Naive B cell (primary cell): ENCODE results near the gene PREPL. TPM values are rescaled to one million over a fixed set of nuclear protein-coding genes. Genes with fewer than 3 reads are reported as not detected.
"Not testable (repeated sequence)": the region's sequence is repeated elsewhere in the genome, so short reads cannot be mapped to it uniquely, and the experiment has no call there.

Source experiments
- ATAC-seq, 2 donors: fragments of 150-1000 bp; cut with Tn5 transposase; 2 replicates each; pipeline ENCODE4 v1.10.0; 2021; ENCODE audit warnings: low read depth in 2 of 2, mild to moderate bottlenecking in 2 of 2, moderate library complexity in 2 of 2
- DNase-seq: peaks from one replicate; pipeline ENCODE4 v3.0.0; 2022
- H3K27ac Mint-ChIP-seq, 6 donors: one replicate each; pipeline ENCODE4 v1.8.0; 2020 to 2022; ENCODE audit warnings: mild to moderate bottlenecking in 6 of 6, mixed read lengths in 6 of 6, moderate library complexity in 5 of 6, inconsistent platforms in 2 of 6
- H3K27me3 Mint-ChIP-seq, 3 donors: one replicate each; pipeline ENCODE4 v1.8.0; 2021 to 2022; ENCODE audit warnings: mixed read lengths in 3 of 3, mild to moderate bottlenecking in 1 of 3
- H3K36me3 Mint-ChIP-seq, 2 donors: one replicate each; pipeline ENCODE4 v1.8.0; 2020 to 2022; ENCODE audit warnings: mixed read lengths in 2 of 2, inconsistent platforms in 1 of 2, mild to moderate bottlenecking in 1 of 2
- H3K4me1 Mint-ChIP-seq, 3 donors: one replicate each; pipeline ENCODE4 v1.8.0; 2020 to 2022; ENCODE audit warnings: mixed read lengths in 3 of 3, inconsistent platforms in 1 of 3, mild to moderate bottlenecking in 1 of 3, moderate library complexity in 1 of 3
- H3K4me3 Mint-ChIP-seq, 8 donors: one replicate each; pipeline ENCODE4 v1.8.0; 2020 to 2022; ENCODE audit warnings: mild to moderate bottlenecking in 8 of 8, mixed read lengths in 8 of 8, moderate library complexity in 8 of 8, inconsistent platforms in 2 of 8
- H3K9me3 Mint-ChIP-seq, 7 donors: one replicate each; pipeline ENCODE4 v1.8.0; 2020 to 2022; ENCODE audit warnings: mixed read lengths in 7 of 7, mild to moderate bottlenecking in 5 of 7, inconsistent platforms in 2 of 7, moderate library complexity in 1 of 7
- polyA plus RNA-seq, 6 donors: library from polyadenylated mRNA; unstranded; fragments of 300-500 nt; fragmentation: Illumina TruSeq; gene quantifications; one replicate each; pipeline ENCODE4 v1.2.3, GENCODE V29; 2021; ENCODE audit warnings: low read depth in 6 of 6

The PREPL gene
- polyA plus RNA-seq, result 10 to 100 TPM; 13.0 to 22.1 (median 16.3) TPM

DNA sequence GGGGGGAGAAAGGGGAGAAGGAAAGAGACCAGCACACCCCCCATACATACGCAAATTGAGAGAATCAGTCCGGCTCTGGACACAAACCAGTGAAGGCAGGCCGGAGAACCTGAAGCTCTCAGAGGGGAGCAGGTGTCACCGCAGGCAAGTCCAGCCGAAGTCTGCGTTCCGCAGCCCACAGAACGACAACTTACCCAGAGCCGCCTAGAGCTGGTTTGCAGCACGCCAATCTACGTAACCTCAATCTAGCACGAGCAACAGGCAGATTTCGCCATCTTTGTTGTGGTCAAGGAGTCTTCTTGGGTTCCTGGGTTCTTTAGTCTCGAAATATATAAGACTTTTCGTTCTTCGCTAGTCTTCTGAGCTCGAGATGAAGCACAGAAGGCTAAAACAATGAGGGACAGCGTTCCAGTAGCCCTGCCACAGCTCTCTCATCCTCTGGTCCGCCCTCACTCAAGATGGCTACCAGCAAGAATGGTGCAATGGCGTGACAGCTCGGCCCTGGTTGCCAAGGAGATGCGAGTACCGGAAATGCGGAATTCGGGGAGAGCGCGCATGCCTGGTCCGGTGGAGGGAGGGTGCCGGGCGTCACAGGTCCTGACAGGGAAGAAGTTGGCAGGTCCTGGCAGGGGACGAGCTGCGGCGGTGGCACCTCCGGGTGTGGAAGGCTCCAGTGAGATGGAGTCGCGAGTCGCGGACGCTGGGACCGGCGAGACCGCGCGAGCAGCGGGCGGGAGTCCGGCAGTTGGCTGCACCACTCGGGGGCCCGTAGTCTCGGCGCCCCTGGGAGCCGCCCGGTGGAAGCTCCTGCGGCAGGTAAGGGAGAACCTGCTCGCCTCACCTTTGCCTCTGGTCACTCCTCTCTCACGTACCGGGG, at the start of gene PREPL, which contains the start of gene CAMKMT:
Gene PREPL, minus strand, starts transcription at position 165 of the 877 bp plus-strand sequence. CDS start 15,152 bp downstream, outside the sequence.
Gene CAMKMT, plus strand, starts transcription at position 618 of the 877 bp plus-strand sequence.
- no peaks in the 10 kb centered on the region for H3K9me3 Mint-ChIP-seq
- H3K4me3 Mint-ChIP-seq, result peak within 1 kb of the TSS; percentile 83 to 100 (median 98)
- ATAC-seq, result peak; percentile 85
- peaks cover 27 to 31% (median 27%) of the 10 kb centered on the region in 3 donors for H3K4me1 Mint-ChIP-seq
- H3K27ac Mint-ChIP-seq, result peak within 1 kb of the TSS; percentile 98 to 100 (median 100)
- DNase-seq, result peak; percentile 98
- no peaks in the 10 kb centered on the region for H3K36me3 Mint-ChIP-seq
- no peaks in the 10 kb centered on the region for H3K27me3 Mint-ChIP-seq

DNA sequence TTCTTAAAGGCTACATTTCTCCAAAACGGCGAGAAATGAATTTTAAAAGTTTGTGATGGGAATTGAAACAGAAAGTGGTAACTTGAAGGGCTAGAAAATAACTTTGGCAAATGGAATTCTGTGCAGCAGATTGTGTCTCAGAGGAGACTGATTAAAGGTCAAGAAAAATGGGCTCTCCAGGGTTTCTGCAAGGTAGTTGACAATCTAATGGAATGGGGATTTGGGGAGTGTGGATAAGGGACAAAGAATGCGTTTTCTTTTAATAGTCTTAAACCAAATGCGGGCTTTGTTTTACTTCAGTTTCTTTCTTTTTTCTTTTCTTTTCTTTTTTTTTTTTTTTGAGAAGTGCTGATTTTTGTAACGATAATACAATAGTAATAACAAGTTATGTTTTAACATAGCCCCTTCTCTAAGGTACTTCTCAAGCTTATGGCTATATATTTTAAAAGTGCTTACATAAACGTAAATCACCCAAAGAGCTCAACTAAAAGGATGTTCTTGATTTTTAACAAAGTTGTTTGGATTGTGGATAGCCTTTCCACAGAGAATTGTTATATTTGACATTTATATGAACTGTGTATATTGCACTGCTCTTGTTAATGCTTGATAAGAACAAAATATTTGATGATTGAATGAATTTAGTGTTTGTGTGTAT, 37.1 kb upstream of the PREPL start:
- no peak overlapping the region for H3K4me3 Mint-ChIP-seq

DNA sequence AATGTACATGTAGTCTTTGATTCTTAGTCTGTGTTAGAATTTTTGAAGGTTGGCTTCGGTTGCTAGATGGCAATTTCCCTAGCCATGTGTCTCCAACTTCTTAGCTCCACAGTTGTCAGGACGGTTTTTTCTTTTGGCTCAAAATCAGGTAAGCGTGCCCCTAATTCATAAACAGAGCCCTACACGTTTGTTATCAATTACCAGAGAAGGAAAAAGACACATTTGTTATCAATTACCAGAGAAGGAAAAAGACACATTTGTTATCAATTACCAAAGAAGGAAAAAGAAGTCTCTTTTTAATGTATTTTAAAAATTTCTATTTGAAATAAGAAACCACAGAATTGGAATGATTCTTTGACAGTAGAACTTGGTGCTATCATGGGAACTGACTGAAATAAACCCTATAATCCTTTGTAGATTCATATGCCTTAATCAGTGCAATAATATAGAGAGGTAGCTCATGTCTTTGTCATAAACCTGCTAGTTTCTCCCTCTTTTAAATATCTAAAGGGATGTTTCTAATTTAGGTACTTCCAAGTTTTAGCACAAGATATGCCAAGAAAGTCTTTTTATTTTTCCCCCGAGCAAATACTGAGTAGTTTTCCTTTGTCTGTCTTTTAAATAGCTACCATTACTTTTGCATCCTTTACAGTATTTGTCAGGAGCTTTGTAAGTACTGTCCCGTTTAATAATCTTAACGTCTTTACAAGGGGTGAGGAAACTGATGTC, 36.3 kb upstream of the PREPL start:
- Mint-ChIP-seq H3K27me3 (no peaks in the 10 kb centered on the region), H3K27ac (no peak overlapping the region), H3K4me1 (peaks cover 0 to 8% (median 3%) of the 10 kb centered on the region in 3 donors), H3K4me3 (no peak overlapping the region), H3K9me3 (no peaks in the 10 kb centered on the region), H3K36me3 (no peaks in the 10 kb centered on the region)
- DNase-seq (no peak), ATAC-seq (no peak)

More for the DNA sequence above, 37.1 kb upstream of the PREPL start:
- no peaks in the 10 kb centered on the region for H3K27me3 Mint-ChIP-seq
- ATAC-seq (no peak), DNase-seq (no peak)
- no peaks in the 10 kb centered on the region for H3K9me3 Mint-ChIP-seq
- no peaks in the 10 kb centered on the region for H3K36me3 Mint-ChIP-seq
- H3K4me1 Mint-ChIP-seq, result peaks cover 0 to 13% (median 3%) of the 10 kb centered on the region in 3 donors
- no peak overlapping the region for H3K27ac Mint-ChIP-seq

DNA sequence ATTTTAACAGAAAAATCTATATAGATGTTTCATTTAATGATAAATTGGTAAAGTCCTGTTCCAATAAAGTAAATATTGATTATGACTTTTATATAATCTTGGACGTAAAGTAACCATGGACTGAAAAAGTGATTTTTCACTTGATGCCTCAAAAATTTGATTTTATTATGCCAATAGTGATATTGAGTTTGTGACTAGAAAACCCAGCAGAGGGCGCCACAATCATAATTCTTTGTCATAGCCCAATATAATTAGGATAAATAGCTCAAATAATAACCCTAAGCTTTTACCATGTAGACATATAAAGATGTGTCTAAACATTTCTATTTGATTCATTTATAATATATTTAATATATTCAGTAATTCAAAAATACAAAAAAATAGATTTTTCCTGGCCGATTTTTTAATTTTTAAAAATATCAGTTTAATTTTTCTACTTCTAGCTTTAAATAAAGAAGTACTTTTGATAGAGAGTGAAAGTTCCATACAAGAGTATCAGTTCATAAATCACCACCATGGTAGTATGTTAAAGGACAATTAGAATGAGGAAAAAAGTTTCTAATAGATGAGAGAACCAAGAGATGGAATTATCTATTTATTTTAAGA, 31.1 kb upstream of the PREPL start:
- DNase-seq, result peak; percentile 18
- no peak overlapping the region for H3K4me3 Mint-ChIP-seq
- H3K27me3 Mint-ChIP-seq, result no peaks in the 10 kb centered on the region
- H3K27ac Mint-ChIP-seq, result no peak overlapping the region
- ATAC-seq, result no peak
- peaks cover 0 to 10% (median under 1%) of the 10 kb centered on the region in 7 donors for H3K9me3 Mint-ChIP-seq
- peaks cover 3 to 17% (median 3%) of the 10 kb centered on the region in 3 donors for H3K4me1 Mint-ChIP-seq
- H3K36me3 Mint-ChIP-seq, result peaks cover 1 to 9% of the 10 kb centered on the region in 2 donors

DNA sequence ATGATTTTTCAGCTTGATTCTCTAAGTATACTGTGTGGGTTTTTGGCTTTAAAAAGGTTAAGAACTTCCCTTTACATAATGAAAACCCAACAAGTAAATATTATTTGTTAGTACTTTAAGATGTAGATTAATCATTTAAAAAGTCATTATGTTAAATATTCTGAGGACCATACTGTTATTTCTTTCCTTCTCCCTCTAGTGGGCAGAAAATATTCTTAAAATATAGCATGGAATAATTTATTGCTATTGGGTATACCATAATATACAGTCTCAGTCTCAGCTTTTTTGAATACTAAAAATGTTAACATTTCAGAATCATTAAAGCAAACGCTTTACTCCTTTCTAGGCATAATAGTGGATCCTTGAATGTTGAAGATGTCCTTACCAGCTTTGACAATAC, 28.6 kb upstream of the PREPL start:
- H3K36me3 Mint-ChIP-seq, result peaks cover 6 to 9% of the 10 kb centered on the region in 2 donors
- ATAC-seq (no peak), DNase-seq (no peak)
- peaks cover 0 to 15% (median 4%) of the 10 kb centered on the region in 7 donors for H3K9me3 Mint-ChIP-seq
- no peaks in the 10 kb centered on the region for H3K27me3 Mint-ChIP-seq
- peaks cover 3 to 34% (median 11%) of the 10 kb centered on the region in 3 donors for H3K4me1 Mint-ChIP-seq
- H3K4me3 Mint-ChIP-seq, result no peak overlapping the region
- no peak overlapping the region for H3K27ac Mint-ChIP-seq

DNA sequence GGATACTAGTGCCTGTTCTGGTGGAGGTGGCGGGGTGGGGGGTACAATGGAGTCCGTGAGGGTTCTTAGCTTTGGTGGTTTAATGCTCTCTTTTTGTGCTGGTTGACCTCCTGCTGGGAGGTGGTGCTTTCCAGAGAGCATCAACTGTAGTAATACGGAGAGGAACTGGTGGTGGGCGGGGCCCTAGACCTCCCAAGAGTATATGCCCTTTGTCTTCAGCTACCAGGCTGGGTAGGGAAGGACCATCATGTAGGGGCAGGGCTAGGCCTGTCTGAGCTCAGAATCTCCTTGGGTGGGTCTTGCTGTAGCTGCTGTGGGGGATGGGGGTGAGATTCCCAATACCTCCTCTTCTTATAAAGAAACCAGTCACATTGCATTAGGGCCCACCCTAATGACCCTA, 27.6 kb upstream of the PREPL start:
- H3K9me3 Mint-ChIP-seq, result peaks cover 0 to 16% (median 8%) of the 10 kb centered on the region in 7 donors
- DNase-seq, result no peak
- peaks cover 6 to 9% of the 10 kb centered on the region in 2 donors for H3K36me3 Mint-ChIP-seq
- no peaks in the 10 kb centered on the region for H3K27me3 Mint-ChIP-seq
- ATAC-seq, result no peak
- peak overlapping the region in 2 of 8 donors; percentile 2 to 32 for H3K4me3 Mint-ChIP-seq
- H3K27ac Mint-ChIP-seq, result no peak overlapping the region
- H3K4me1 Mint-ChIP-seq, result peaks cover 3 to 34% (median 11%) of the 10 kb centered on the region in 3 donors

DNA sequence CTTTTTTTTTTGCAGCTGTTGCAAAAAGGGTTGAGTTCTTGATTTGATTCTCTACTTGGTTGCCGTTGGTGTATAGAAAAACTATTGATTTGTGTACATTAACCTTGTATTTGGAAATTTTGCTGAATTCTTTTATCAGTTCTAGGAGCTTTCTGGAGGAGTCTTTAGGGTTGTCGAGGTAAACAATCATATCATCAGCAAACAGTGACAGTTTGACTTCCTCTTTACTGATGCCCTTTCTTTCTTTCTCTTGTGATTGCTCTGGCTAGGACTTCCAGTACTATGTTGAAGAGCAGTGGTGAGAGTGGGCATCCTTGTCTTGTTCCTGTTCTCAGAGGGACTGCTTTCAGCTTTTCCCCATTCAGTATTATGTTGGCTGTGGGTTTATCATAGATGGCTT, 23.9 kb upstream of the PREPL start:
- Mint-ChIP-seq H3K4me1 (peaks cover 3 to 34% (median 11%) of the 10 kb centered on the region in 3 donors), H3K9me3 (peaks cover 0 to 16% (median 8%) of the 10 kb centered on the region in 7 donors)
- H3K36me3 Mint-ChIP-seq, ATAC-seq, H3K4me3 Mint-ChIP-seq, H3K27ac Mint-ChIP-seq, DNase-seq, H3K27me3 Mint-ChIP-seq: not testable (repeated sequence)

DNA sequence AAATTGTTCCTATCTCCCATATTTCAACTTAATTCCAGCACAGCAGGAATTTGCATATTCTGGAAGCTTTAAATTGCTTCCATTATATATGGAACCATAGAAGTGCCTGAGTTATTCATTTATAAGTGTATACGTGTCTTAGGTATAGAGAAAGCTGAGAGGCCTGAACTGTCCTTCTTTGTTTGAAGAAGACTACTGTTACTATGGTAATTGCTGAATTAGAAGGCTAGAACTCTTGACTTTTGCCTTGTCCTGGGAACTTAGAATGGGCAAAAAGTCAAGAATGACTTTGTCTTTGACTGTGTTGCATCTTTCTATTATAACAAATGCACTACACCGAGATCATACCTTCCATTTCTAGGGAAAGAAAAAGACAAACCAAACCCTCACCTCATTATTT, 16.2 kb upstream of the PREPL start:
- H3K36me3 Mint-ChIP-seq, result peaks cover 0 to 6% of the 10 kb centered on the region in 2 donors
- H3K9me3 Mint-ChIP-seq, result no peaks in the 10 kb centered on the region
- no peaks in the 10 kb centered on the region for H3K27me3 Mint-ChIP-seq
- H3K4me3 Mint-ChIP-seq, result no peak overlapping the region
- no peak for DNase-seq
- peaks cover 0 to 4% (median 0%) of the 10 kb centered on the region in 3 donors for H3K4me1 Mint-ChIP-seq
- H3K27ac Mint-ChIP-seq, result no peak overlapping the region
- ATAC-seq, result no peak

DNA sequence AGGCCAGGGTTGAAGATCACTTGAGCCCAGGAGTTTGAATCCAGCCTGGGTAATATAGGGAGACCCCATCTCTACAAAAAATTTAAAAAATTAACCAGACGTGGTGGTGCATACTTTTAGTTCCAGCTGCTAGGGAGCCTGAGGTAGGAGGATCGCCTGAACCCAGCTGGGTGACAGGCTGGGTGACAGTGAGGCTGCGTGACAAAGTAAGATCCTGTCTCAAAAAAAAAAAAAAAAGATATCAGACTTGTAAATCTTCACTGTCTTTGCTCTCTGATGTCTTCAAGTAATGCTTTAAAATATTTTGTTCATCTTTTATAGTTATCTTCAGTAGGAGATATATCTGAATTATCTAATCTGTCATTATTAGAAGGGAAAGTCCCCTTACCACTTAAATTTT, 11.0 kb upstream of the PREPL start:
- H3K4me3 Mint-ChIP-seq, result no peak overlapping the region
- H3K27me3 Mint-ChIP-seq, result no peaks in the 10 kb centered on the region
- ATAC-seq (no peak), DNase-seq (no peak)
- peaks cover 0 to 4% (median 0%) of the 10 kb centered on the region in 3 donors for H3K4me1 Mint-ChIP-seq
- no peaks in the 10 kb centered on the region for H3K9me3 Mint-ChIP-seq
- no peak overlapping the region for H3K27ac Mint-ChIP-seq
- H3K36me3 Mint-ChIP-seq, result no peaks in the 10 kb centered on the region

DNA sequence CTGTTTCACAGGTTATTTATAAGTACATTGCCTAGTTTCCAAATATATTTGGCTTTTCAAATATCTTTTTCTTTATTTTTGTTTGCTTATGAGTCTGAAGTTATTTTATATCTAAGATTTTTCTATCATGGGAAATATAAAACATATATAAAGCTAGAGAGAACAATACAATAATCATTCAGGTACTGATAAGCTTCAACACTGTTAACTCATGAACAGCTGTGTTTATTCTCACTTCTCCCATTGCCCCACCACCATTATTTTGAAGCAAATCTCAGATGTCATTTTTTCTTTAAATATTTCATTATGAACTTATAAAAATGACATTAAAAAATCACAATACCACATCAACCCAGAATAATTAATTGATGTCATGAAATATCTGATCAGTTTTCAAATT, 10.2 kb upstream of the PREPL start:
- Mint-ChIP-seq H3K4me1 (no peaks in the 10 kb centered on the region), H3K9me3 (no peaks in the 10 kb centered on the region), H3K27me3 (no peaks in the 10 kb centered on the region), H3K27ac (no peak overlapping the region), H3K4me3 (no peak overlapping the region), H3K36me3 (no peaks in the 10 kb centered on the region)
- DNase-seq (no peak), ATAC-seq (no peak)

DNA sequence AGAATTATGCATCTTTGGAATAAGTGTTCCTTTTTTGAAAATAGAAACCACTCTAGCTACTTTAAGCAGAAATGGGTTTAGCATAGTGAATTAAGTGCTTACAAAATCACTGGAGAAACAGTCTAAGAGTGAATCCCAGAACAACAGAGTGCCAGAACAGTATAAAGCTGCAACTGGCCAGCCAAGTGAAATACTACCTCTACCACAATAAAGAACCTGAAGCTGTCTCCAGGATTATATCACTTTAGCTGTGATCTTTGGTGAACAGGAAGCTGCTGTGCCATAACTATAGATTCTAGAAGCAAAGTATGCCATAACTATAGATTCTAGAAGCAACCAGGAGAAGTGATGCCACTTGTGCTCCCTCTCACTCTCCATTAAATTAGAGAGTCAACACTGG, 8.1 kb upstream of the PREPL start:
- H3K4me1 Mint-ChIP-seq, result no peaks in the 10 kb centered on the region
- H3K4me3 Mint-ChIP-seq, result no peak overlapping the region
- no peak for ATAC-seq
- H3K9me3 Mint-ChIP-seq, result no peaks in the 10 kb centered on the region
- no peaks in the 10 kb centered on the region for H3K27me3 Mint-ChIP-seq
- H3K27ac Mint-ChIP-seq, result no peak overlapping the region
- no peaks in the 10 kb centered on the region for H3K36me3 Mint-ChIP-seq
- no peak for DNase-seq

DNA sequence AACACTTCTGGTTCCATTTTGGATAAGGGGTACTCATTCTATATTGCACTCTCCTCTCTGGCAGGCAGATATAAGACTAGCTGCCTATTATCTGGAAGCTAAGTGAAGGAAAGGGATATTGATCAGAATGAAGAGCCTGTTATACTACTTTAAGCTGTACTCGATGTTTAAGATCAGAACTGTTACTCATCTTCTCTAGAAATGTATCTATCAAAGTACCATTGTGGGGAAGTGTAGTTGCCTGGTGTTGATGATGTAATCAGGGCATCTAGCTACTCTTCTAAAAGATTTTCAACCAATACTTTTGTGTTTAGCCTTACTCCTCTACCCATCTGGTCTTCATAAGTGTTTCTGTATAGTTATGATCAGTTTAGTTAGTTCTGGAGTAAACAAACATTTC, 6.3 kb upstream of the PREPL start:
- Mint-ChIP-seq H3K9me3 (no peaks in the 10 kb centered on the region), H3K4me3 (peak overlapping the region in 1 of 8 donors; percentile 21), H3K4me1 (peaks cover 6 to 8% (median 6%) of the 10 kb centered on the region in 3 donors), H3K36me3 (no peaks in the 10 kb centered on the region), H3K27me3 (no peaks in the 10 kb centered on the region), H3K27ac (no peak overlapping the region)
- ATAC-seq (no peak), DNase-seq (no peak)

DNA sequence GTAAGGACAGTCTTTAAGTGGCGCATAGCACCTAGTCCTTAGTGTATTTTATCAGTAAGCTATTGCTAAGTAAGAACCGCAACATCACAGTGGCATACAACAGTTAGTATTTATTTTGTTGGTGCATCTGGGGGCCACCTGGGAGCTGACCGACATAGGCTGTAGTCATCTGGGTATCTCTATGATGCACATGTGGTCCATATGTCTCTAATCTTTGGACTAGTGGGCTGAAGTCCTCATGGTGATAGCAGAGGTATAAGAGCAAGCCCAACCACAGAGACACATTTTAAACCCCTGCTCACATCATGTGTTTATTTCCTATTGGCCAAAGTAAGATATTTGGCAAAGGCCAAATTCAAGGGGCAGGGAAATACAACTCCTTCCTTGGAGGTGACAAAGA, 3.3 kb upstream of the PREPL start:
- ATAC-seq (no peak), DNase-seq (no peak)
- Mint-ChIP-seq H3K4me3 (peak overlapping the region in 2 of 8 donors; percentile 71 to 80), H3K27ac (no peak overlapping the region), H3K9me3 (no peaks in the 10 kb centered on the region), H3K4me1 (peaks cover 14 to 25% (median 18%) of the 10 kb centered on the region in 3 donors), H3K27me3 (no peaks in the 10 kb centered on the region), H3K36me3 (no peaks in the 10 kb centered on the region)
